ENCODE measurements around the gene MRPL46.

MRPL46 gene

GRCh38 chr15:88467073-88467934, at the start of gene MRPL46, which contains the start of gene MRPS11:
TSS of gene MRPL46 (minus strand) at chr15:88467388. CDS start at chr15:88467377, 11 bp downstream.
TSS of gene MRPS11 (plus strand) at chr15:88467708. CDS start at chr15:88467718, 10 bp downstream.
- peak; percentile 87 for DNase-seq

DNA sequence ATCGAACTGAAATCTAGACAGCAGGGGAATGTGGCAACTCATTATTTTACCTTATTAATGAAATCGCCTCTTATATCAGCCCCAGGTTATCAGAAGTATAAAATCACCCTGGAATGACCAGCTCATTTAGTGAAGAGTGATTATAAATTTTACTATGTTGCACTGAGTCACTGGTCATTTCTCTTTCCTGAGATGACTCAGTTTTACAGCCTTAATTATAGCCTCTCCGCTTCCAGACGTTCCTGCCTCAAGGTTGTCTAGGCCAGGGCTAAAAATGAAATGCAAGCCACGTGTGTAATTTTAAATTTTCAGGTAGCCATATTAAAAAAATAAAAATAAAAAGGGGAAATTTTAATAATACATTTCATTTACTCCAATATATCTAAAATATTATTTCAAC, 46.0 kb upstream of the MRPL46 start:
- no peak for DNase-seq

GRCh38 chr15:88512601-88513000, 45.4 kb upstream of the MRPL46 start:
- DNase-seq, result no peak

GRCh38 chr15:88512078-88512477, 44.9 kb upstream of the MRPL46 start:
- DNase-seq, result no peak

DNA sequence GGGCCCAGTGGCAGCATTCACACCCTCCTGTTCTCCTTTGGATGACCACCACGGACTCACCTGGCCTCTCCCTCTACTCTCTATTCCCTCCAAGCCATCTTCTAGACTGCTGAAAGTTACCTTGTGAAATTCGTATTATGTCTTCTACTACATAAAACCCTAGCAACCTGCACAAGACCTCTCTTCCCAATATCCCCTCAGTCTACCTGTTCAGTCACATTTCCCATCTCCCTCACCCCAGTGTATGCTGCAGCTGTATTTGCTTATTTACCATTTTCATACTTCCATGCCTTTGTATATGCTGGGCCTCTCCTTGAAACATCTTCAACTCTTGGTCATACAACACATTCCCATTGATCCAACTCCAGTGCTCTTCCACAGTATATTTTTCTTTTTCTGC, 44.0 kb upstream of the MRPL46 start:
- no peak for DNase-seq

DNA sequence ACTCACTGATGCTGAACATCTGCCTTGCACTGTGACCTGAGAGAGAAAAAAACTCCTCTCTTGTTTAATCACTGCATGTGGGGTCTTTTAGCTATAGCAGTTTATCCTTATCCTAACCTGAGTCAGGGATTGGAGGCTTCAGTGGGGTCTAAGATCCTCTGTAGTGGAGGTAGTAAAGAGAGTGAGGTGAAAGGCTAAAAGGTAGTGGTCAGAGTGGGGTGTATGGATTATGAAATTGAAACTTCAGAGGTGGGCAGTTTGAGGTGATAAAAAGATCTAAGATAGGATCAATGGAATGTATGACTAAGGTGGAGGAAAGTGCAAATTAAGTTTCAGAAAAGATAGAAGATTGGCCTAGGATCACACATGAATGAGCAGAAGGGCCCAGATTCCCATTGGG, 42.8 kb upstream of the MRPL46 start:
- no peak for DNase-seq

DNA sequence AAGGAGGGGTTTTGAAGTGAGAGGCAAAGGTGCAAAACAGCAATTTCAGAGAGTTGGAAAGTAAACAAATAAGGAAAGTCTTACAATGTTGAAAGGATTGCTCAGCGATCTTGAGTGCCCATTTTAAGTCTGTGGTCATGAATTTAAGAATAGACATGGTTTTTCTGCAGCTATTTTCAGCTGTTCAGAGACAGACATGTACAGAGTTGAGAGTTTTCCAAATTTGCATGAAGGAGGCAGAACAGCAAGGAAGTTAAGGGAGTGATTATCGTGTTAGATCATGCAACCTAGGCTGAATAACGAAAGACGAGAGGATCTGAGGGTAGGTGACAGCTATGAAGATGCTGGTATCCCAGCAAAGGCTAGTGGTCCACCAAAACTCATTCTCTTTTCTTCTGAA, 42.1 kb upstream of the MRPL46 start:
- no peak for DNase-seq

DNA sequence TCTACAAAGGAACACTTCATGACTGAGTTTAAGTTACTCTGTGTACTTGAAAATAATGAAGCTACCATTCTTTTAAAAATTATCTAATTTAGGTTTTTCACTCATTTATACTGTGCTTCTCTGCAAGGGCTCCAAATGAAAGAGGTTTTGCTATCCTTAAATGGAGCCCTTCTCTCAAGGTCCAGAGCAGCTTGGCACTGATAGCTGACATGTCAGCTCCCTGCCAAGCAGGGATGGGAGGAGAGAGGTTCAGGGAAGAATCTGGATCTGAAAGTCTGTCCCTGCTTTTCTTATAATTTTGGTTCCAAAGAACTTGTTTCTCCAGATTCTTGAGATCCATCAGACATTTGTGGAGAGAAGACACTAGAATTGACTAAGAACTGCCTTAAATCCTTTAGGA, 39.4 kb upstream of the MRPL46 start:
- no peak for DNase-seq

DNA sequence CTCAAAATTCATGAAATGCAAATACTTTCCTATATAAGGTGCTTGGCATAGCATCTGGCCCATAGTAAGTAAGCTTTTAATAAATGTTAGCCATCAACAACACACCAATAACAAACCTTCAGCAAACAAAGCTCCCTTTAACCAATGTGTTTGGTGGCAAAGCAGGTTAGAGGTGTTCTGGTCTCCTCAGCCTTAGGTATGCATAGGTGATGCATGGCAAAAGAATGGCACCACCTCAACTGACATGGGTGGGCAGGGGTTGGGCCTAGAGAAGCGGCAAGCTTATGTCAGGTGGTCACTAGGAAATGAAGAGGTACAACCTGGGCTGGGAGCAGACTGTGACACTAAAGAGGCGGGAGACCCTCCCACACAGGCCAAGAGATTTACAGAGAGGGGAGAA, 38.5 kb upstream of the MRPL46 start:
- DNase-seq, result no peak

DNA sequence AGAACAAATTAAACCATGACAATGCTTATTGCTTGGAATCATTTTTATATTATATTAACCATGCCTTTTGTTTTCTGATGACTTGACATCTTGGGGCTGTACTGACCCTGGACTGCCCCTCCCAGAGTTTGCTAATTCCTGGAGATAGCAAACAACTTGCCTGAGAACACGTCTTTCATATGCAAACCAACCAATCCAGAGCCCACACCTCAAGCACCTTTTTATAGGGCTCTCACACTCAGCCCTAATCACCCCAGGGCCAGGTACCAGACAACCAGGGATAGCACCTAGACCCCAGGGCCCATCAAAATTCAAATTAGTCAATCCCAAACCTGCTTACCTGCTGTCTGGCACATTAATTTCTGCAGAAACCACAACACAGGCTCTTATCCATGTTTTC, 37.3 kb upstream of the MRPL46 start:
- DNase-seq, result no peak

- no peak for DNase-seq
Measured at GRCh38 chr15:88498996-88499395, 31.8 kb upstream of the MRPL46 start.

DNA sequence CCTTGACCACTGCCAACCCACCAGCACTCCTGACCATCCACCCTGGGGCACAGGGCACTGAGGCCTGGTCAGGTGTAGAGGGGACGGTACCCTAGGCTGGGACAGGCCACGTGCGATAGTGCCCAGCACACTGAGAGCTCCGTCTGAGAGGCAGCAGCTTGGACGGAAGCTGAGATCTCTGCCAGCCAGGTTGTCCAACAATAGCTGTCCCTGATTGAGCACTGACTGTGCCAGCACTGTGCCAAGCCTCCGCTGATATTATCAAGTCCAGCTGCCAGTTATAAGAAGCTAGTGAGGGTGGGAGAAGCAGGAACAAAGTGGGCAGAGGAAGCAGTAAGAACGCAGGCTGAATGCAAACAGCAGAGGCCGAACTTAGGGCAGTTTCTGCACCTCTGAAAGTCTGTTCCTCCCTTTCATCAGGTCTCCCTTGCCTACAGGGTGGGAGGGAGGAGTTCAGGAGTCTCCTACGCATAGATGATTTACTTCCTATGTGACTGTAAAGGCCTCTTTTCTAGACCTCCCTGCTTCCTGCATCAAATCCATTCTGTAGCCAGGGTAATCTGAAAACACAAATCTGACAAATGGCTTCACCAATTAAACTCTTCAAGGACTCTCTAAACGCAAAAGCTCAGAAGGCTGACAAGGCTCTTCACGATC, 30.0 kb upstream of the MRPL46 start:
- DNase-seq, result no peak

- DNase-seq, result no peak
Measured at GRCh38 chr15:88493844-88494243, 26.7 kb upstream of the MRPL46 start.

DNA sequence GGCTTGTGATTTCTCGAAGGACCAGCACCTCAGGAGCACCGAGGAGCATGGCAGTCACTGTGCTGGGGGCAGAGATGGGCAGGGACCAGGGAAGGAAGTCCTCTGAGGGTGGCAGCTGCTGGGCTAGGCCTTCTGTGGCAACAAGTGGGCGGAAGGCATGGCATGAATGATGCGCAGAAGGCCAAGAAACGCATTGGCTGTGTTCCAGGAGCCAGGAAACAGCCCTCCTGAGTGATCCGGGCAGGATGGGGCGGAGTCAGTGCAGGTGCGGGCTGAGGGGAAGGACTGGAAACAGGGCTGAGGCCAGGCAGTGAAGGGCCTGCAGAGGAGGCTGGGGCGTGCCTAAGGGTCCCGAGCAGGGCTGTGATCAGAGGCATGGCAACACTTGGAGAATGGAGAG, 24.0 kb upstream of the MRPL46 start:
- peak; percentile 28 for DNase-seq

- DNase-seq, result no peak
Measured at GRCh38 chr15:88490036-88490435, 22.8 kb upstream of the MRPL46 start.

DNA sequence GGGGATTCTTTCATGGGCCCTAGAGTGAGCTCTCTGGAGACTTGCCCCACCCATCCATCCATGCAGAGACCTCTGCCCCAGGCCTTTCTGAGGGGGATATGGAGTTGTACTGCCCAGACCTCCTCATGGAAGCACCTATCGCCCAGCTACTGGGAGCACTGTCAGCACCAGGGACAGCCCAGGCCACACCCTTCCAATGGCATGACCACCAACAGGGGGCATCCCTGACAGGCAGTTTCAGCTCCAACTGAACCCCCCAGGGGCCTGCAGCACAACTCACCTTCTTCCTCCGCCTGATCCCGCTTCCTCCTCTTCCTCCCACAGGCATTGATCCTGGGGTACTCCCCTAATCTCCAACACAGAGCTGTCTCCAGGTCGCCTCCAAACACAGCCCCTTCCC, 22.1 kb upstream of the MRPL46 start:
- DNase-seq, result no peak

GRCh38 chr15:88487796-88488523, 20.8 kb upstream of the MRPL46 start:
- DNase-seq, result no peak

- no peak for DNase-seq
Measured at GRCh38 chr15:88487178-88487795, 20.1 kb upstream of the MRPL46 start.

- no peak for DNase-seq
Measured at GRCh38 chr15:88484682-88485331, 17.6 kb upstream of the MRPL46 start.

DNA sequence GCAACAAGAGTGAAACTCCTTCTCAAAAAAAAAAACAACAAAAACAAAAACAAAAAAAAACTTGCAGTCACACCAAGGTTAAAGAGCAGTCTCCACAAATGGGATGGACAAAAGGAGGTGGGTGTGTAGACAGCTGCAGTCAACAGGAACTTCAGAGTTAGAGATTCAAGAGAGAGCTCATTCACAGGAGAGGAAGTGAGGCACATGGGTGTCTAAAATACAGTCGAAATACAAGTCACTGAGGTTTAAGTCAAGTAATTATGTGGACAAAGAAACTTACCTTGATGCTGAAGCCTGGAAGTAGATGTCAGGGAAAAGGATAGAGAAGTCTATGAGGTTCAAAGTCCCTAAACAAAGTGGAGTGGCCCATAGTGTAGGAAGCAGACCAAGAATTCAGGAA, 15.1 kb upstream of the MRPL46 start:
- DNase-seq, result no peak

GRCh38 chr15:88480981-88481380, 13.8 kb upstream of the MRPL46 start:
- DNase-seq, result no peak

DNA sequence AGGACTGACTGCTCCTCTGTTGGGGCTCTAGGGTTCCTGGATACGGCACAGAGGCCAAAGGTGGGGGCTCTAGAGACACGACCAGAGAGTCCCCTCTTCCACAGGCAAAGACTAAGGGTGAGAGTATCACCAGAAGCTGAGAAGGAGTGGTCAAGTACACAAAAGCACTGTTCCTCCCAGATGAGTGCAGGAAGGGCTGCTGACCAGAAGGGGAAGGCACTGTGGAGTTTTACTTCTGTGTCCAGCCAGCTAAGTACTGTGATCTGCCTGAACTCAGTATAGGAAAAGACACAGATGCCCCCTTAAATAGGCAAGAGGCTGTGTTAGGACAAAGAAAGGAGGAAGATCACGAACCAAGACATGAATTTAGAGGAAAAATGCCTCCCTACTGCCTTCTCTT, 12.0 kb upstream of the MRPL46 start:
- DNase-seq, result no peak

- no peak for DNase-seq
Measured at GRCh38 chr15:88477904-88478303, 10.7 kb upstream of the MRPL46 start.
